Pancreas (tissue), 10 donors: ENCODE data around the gene GPX7. TPM values are rescaled to one million over a fixed set of nuclear protein-coding genes. Genes with fewer than 3 reads are reported as not detected.
A peak's percentile ranks its signal among the peaks of the same experiment; 100 is the strongest.

Experiments used
- ATAC-seq, 4 donors: fragments of 200-7000 bp; cut with Tn5 transposase; one replicate each; pipeline versions ENCODE4 v1.8.0 to v1.9.1; 2020; ENCODE audit warnings: mild to moderate bottlenecking in 4 of 4, moderate library complexity in 4 of 4
- DNase-seq, 6 donors: peaks; one replicate each; pipeline ENCODE4 v3.0.0-alpha.2; 2020
- FAIRE-seq: peaks from 2 replicates; lab custom pipeline; 2012; peaks lifted over from hg19 to GRCh38; lab: Jason Lieb, UNC
- H3K27ac ChIP-seq, 4 donors: fragments of 200-600 bp; sonication (generic); 1 replicate in 3 of 4; 2 replicates in 1 of 4; pipeline versions ENCODE4 v1.5.0 to v1.8.0; 2020
- H3K27me3 ChIP-seq, 4 donors: fragments of 200-600 bp; one replicate each; pipeline ENCODE4 v1.8.0; 2021
- H3K36me3 ChIP-seq, 3 donors: fragments of 200-600 bp; sonication (generic) in 1 of 3; one replicate each; pipeline versions ENCODE4 v1.5.0 to v1.8.0; 2020 to 2021
- H3K4me1 ChIP-seq, 3 donors: fragments of 200-600 bp; one replicate each; pipeline ENCODE4 v1.8.0; 2021
- H3K4me3 ChIP-seq, 4 donors: fragments of 200-600 bp; sonication (generic) in 2 of 4; one replicate each; pipeline versions ENCODE4 v1.5.0 to v1.8.0; 2020 to 2021
- H3K9me3 ChIP-seq, 4 donors: fragments of 200-600 bp; one replicate each; pipeline ENCODE4 v1.8.0; 2021
- CTCF ChIP-seq, 4 donors: fragments of 200-600 bp; sonication (generic) in 3 of 4; IDR thresholded peaks; one replicate each; pipeline versions ENCODE4 v1.5.0 to v1.8.0; 2021; ENCODE audit warnings: antibody characterized with exemption in 4 of 4
- WGBS, 2 donors: extraction: QIAGEN DNeasy Blood & Tissue Kit; methylation state at CpG; one replicate each; pipeline ENCODE4 v1.1.7; 2013; 5-methylcytosine and 5-hydroxymethylcytosine counted together
- intact Hi-C, 3 donors: fragments of 100-400 bp; cut with DNase I; formaldehyde crosslinking; loops; one replicate each; pipeline versions ENCODE4 v1.11.1 to v1.14.2; 2022
- polyA plus RNA-seq, 2 donors: library from polyadenylated mRNA; stranded (reverse); fragments of 200-250 nt; gene quantifications; one replicate each; pipeline ENCODE4 v1.2.3, GENCODE V29; 2013
- total RNA-seq, 6 donors: library from RNA; stranded (reverse); fragmentation: NEBNext Ultra II Directional in 4 of 6; extraction: Animal tissue kit (Norgen Biotek cat#: 25700) in 4 of 6; gene quantifications; one replicate each; pipeline versions ENCODE4 v1.2.1 to v1.2.4, GENCODE V29; 2021 to 2023
- donor health status: healthy with polysubstance abuse.
- donor health status: DM: no; HTN: no; CAD: no; lungs with moderate emphysema.
- donor health status: DM: no; HTN: no; CAD: no.
- donor health status: control.
- donor health status: control.
- donor health status: Bipolar disorder and iron deficiency.
- donor health status: DM: yes; HTN: yes; CAD: no.
- donor health status: DM: no; HTN: no; CAD: no.
- donor health status: DM: no; HTN: no; CAD: no.
- donor health status: DM: yes; HTN: yes; CAD: no.

The GPX7 gene
- total and polyA plus RNA-seq, 8 donors: 3.4 to 14.6 (median 9.0) TPM

GRCh38 chr1:52603630-52604029, 1.5 kb downstream of the GPX7 start:
- 78 to 89% methylated on average over 6 of the region's 6 CpGs for WGBS, 2 donors
- Histone ChIP-seq H3K36me3 (peaks cover 0 to 12% (median 0%) of the 10 kb centered on the region in 3 donors), H3K9me3 (no peaks in the 10 kb centered on the region), H3K4me3 (peak overlapping the region in 1 of 4 donors; percentile 66), H3K4me1 (peaks cover 5 to 15% (median 12%) of the 10 kb centered on the region in 3 donors), H3K27ac (no peak overlapping the region), H3K27me3 (no peaks in the 10 kb centered on the region)
- intact Hi-C loops: no loop called here
- DNase-seq: no peak
- no peak for TF ChIP-seq CTCF (IDR thresholded peaks at IDR 0.05)
- no peak for ATAC-seq
- FAIRE-seq: no peak

- ATAC-seq (peak in 1 of 4 donors; percentile 14), FAIRE-seq (no peak), DNase-seq (no peak)
- Histone ChIP-seq H3K27me3 (no peaks in the 10 kb centered on the region), H3K4me3 (no peak overlapping the region), H3K9me3 (no peaks in the 10 kb centered on the region), H3K27ac (no peak overlapping the region), H3K4me1 (peaks cover 5 to 15% (median 12%) of the 10 kb centered on the region in 3 donors), H3K36me3 (peaks cover 0 to 12% (median 0%) of the 10 kb centered on the region in 3 donors)
- WGBS, 2 donors: 56 to 67% methylated on average over 3 of the region's 3 CpGs
- TF ChIP-seq CTCF (IDR thresholded peaks at IDR 0.05): no peak
- intact Hi-C loops: no loop called here
Observed at GRCh38 chr1:52604063-52604770, 2.0 kb downstream of the GPX7 start.

GRCh38 chr1:52613636-52614373, 11.6 kb downstream of the GPX7 start:
- ATAC-seq: peak in 1 of 4 donors; percentile 23

GRCh38 chr1:52614671-52615070, 12.5 kb downstream of the GPX7 start:
- no peak for TF ChIP-seq CTCF (IDR thresholded peaks at IDR 0.05)
- H3K27ac ChIP-seq: no peak overlapping the region
- no peak for ATAC-seq
- no peak for DNase-seq
- no peaks in the 10 kb centered on the region for H3K36me3 ChIP-seq
- FAIRE-seq: no peak
- H3K4me1 ChIP-seq: no peaks in the 10 kb centered on the region
- no peaks in the 10 kb centered on the region for H3K27me3 ChIP-seq
- no peak overlapping the region for H3K4me3 ChIP-seq
- intact Hi-C loops: no loop called here
- H3K9me3 ChIP-seq: no peaks in the 10 kb centered on the region
- WGBS, 2 donors: 95% methylated on average over 5 of the region's 5 CpGs

More at GRCh38 chr1:52613636-52614373, 11.6 kb downstream of the GPX7 start:
- H3K27ac ChIP-seq: no peak overlapping the region
- no peak for DNase-seq
- FAIRE-seq: no peak
- no peaks in the 10 kb centered on the region for H3K4me1 ChIP-seq
- no peak overlapping the region for H3K4me3 ChIP-seq
- intact Hi-C loops: no loop called here
- H3K27me3 ChIP-seq: no peaks in the 10 kb centered on the region
- H3K36me3 ChIP-seq: no peaks in the 10 kb centered on the region
- no peak for TF ChIP-seq CTCF (IDR thresholded peaks at IDR 0.05)
- WGBS, 2 donors: 55 to 61% methylated on average over 2 of the region's 2 CpGs
- H3K9me3 ChIP-seq: no peaks in the 10 kb centered on the region
